PFSK-1 (cell line): ENCODE measurements around the gene IKZF3.

ENCODE experiments used
- FOXP2 ChIP-seq: optimal IDR thresholded peaks from 2 replicates; pipeline ENCODE3; 2011; ENCODE audit warnings: borderline replicate concordance, control low read depth, inconsistent platforms; ENCODE audit not compliant: insufficient read depth; ENCODE audit errors: extremely low read length, extremely low read depth
- POLR2AphosphoS5 ChIP-seq: IDR thresholded peaks from 2 replicates; pipeline ENCODE4 v1.6.1; 2012; ENCODE audit warnings: low read depth, mild to moderate bottlenecking, control low read depth, low read length, moderate library complexity
- SIN3A ChIP-seq: IDR thresholded peaks from 2 replicates; pipeline ENCODE4 v1.6.1; 2012; ENCODE audit warnings: mild to moderate bottlenecking, low read length, moderate library complexity, borderline replicate concordance; ENCODE audit not compliant: insufficient read depth
- TAF1 ChIP-seq: IDR thresholded peaks from 2 replicates; pipeline ENCODE4 v1.6.1; 2012; ENCODE audit warnings: low read length, control low read depth, borderline replicate concordance; ENCODE audit not compliant: insufficient read depth
- TF ChIP-seq, protein P1 (sequence below), 2 experiments: IDR thresholded peaks; 2 replicates each; pipeline versions ENCODE4 v1.6.1 to v1.8.0; 2011 to 2012; ENCODE audit warnings: low read depth in 2 of 2, low read length in 2 of 2, control low read depth in 1 of 2, inconsistent platforms in 1 of 2, mild to moderate bottlenecking in 1 of 2, moderate library complexity in 1 of 2; ENCODE audit not compliant: insufficient read depth in 1 of 2

Gene IKZF3

DNA sequence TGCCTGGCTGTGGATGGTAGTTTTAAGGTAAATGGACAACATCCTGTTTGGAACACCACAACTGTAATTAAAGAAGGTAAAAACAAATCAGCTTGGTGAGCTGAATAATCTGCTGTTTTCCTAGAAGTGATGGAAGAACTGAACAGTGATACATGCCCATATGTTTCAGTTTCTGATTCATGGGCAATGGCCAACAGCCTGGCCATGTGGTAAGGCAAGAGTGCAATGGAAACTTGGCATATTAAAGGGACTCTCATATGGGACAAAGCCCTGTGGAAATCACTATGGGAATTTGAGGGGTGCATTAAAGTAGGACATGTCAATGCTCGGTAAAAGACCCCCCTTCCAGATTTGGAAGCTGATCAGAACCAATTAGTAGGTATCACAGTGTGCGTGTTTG, 37.8 kb downstream of the IKZF3 start:
- TF ChIP-seq SIN3A = no peak
- no peak for TF ChIP-seq TAF1
- TF ChIP-seq, protein P1, sequence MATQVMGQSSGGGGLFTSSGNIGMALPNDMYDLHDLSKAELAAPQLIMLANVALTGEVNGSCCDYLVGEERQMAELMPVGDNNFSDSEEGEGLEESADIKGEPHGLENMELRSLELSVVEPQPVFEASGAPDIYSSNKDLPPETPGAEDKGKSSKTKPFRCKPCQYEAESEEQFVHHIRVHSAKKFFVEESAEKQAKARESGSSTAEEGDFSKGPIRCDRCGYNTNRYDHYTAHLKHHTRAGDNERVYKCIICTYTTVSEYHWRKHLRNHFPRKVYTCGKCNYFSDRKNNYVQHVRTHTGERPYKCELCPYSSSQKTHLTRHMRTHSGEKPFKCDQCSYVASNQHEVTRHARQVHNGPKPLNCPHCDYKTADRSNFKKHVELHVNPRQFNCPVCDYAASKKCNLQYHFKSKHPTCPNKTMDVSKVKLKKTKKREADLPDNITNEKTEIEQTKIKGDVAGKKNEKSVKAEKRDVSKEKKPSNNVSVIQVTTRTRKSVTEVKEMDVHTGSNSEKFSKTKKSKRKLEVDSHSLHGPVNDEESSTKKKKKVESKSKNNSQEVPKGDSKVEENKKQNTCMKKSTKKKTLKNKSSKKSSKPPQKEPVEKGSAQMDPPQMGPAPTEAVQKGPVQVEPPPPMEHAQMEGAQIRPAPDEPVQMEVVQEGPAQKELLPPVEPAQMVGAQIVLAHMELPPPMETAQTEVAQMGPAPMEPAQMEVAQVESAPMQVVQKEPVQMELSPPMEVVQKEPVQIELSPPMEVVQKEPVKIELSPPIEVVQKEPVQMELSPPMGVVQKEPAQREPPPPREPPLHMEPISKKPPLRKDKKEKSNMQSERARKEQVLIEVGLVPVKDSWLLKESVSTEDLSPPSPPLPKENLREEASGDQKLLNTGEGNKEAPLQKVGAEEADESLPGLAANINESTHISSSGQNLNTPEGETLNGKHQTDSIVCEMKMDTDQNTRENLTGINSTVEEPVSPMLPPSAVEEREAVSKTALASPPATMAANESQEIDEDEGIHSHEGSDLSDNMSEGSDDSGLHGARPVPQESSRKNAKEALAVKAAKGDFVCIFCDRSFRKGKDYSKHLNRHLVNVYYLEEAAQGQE (IDR thresholded peaks at IDR 0.05; ENCODE audit: insufficient read depth in 1 of 2, low read depth in 2 of 2, low read length in 2 of 2) = no peak
- no peak for TF ChIP-seq POLR2AphosphoS5
- TF ChIP-seq FOXP2 = no peak

DNA sequence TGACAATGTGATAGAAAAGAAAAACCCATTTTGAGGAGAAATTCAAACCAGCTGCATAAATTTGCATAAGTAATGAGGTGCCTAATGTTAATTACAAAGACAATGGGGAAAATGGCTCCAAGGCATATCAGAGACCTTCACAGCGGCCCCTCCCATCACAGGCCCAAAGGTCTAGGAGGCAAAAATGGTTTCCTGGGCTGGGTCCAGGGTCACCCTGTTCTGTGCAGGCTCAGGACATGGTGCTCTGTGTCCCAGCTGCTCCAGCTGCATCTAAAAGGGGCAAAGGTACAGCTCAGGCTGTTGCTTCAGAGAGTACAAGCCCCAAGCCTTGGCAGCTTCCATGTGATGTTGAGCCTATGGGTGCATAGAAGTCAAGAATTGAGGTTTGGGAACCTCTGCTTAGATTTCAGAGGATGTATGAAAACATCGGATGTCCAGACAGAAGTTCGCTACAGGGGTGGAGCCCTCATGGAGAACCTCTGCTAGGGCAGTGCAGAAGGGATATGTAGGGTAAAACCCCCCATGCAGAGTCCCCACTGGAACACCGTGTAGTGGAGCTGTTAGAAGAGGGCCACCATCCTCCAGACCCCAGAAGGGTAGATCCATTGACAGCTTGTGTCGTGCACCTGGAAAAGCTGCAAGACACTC, 40.6 kb downstream of the IKZF3 start:
- no peak for TF ChIP-seq TAF1
- no peak for TF ChIP-seq FOXP2
- TF ChIP-seq POLR2AphosphoS5 = no peak
- TF ChIP-seq, protein P1 (IDR thresholded peaks at IDR 0.05; ENCODE audit: insufficient read depth in 1 of 2, low read depth in 2 of 2, low read length in 2 of 2) = no peak
- TF ChIP-seq SIN3A = no peak

GRCh38 chr17:39822051-39822451, 42.1 kb downstream of the IKZF3 start:
- TF ChIP-seq TAF1 (no peak), POLR2AphosphoS5 (no peak), SIN3A (no peak), FOXP2 (no peak)
- TF ChIP-seq, protein P1 (IDR thresholded peaks at IDR 0.05; ENCODE audit: insufficient read depth in 1 of 2, low read depth in 2 of 2, low read length in 2 of 2) = no peak

DNA sequence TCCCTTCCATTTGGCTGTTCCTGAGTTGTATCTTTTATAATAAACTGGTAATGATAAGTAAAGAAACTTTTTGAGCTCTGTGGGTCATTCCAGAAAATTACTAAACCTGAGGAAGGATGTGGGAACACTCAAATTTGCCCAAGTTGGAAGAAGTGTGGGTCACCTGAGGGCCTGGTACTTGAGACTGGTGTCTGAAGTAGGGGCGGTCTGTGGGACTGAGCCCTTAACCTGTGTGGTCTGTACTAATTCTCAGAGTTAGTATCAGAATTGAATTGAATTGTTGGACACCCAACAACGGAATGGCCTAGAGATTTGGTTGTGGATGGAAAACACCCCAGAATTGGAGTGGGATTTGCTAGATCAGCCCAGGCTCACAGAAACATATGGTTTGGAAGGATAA, 43.1 kb downstream of the IKZF3 start:
- TF ChIP-seq SIN3A (no peak), TAF1 (no peak), FOXP2 (no peak), POLR2AphosphoS5 (no peak)
- TF ChIP-seq, protein P1 (IDR thresholded peaks at IDR 0.05; ENCODE audit: insufficient read depth in 1 of 2, low read depth in 2 of 2, low read length in 2 of 2) = no peak

GRCh38 chr17:39820541-39820940, 43.6 kb downstream of the IKZF3 start:
- TF ChIP-seq POLR2AphosphoS5 (no peak), FOXP2 (no peak), TAF1 (no peak), SIN3A (no peak)
- TF ChIP-seq, protein P1 (IDR thresholded peaks at IDR 0.05; ENCODE audit: insufficient read depth in 1 of 2, low read depth in 2 of 2, low read length in 2 of 2) = no peak
